ENCODE data around the gene CDH16.

The CDH16 gene

DNA sequence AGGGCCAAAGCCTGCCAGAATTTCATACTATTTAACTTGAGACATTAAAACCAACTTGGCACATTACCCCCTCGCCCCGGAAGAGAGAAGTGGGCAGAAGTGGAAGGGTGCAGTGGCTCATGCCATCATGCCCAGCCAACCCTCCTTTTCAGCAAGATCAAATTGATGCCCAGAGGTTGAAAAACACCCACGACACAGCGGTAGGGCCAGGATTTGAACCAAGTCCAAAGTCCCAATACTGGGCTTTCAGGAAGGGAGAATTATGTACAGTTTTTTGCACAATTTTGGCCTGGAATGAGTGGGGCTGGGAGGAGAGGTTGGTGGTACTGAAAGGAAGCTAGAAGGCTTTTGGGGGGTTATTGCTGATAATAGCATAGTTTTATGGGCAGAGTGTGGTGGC lies 27.3 kb downstream of the CDH16 start:
- no peak overlapping the region for H3K4me3 ChIP-seq (ENCODE audit: low read depth, low read length)
- TF ChIP-seq, protein P1, sequence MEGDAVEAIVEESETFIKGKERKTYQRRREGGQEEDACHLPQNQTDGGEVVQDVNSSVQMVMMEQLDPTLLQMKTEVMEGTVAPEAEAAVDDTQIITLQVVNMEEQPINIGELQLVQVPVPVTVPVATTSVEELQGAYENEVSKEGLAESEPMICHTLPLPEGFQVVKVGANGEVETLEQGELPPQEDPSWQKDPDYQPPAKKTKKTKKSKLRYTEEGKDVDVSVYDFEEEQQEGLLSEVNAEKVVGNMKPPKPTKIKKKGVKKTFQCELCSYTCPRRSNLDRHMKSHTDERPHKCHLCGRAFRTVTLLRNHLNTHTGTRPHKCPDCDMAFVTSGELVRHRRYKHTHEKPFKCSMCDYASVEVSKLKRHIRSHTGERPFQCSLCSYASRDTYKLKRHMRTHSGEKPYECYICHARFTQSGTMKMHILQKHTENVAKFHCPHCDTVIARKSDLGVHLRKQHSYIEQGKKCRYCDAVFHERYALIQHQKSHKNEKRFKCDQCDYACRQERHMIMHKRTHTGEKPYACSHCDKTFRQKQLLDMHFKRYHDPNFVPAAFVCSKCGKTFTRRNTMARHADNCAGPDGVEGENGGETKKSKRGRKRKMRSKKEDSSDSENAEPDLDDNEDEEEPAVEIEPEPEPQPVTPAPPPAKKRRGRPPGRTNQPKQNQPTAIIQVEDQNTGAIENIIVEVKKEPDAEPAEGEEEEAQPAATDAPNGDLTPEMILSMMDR (IDR thresholded peaks at IDR 0.05; ENCODE audit: borderline replicate concordance, insufficient read depth, low read depth, low read length), result no peak

DNA sequence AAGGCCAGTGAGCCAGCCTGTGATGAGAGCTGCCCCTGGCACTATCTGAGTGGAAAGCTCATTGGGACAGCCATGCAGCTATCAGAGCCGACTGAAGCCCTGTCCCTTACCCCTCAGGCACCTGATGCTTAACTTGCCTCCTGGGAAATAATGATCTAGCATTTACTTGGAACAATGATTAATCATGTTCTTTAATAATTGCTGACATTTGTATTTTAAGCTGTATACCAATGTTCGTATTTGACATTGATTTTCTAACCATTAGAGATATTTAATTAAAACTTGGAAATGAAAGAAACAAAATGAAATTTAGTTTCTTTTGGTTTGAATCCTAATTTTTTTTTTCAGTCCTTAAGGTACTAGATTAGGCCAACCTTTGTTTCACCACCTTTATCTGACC lies 27.9 kb downstream of the CDH16 start:
- no peak overlapping the region for H3K4me3 ChIP-seq (ENCODE audit: low read depth, low read length)
- TF ChIP-seq, protein P1 (IDR thresholded peaks at IDR 0.05; ENCODE audit: borderline replicate concordance, insufficient read depth, low read depth, low read length), result no peak

DNA sequence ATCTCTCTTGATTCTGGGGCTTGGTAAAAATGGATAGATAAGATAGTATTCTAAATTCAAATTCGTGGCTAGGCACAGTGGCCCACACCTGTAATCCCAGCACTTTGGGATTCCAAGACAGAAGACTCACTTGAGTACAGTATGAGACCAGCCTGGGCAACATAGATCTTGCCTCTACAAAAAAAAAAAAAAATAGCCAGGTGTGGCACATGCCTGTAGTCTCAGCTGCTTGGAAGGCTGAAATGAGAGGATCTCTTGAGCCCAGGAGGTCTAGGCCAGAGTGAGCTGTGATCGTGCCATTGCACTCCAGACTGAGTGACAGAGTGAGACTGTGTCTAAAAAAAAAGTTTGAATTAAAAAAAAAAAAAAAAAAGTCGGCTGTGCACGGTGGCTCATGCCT lies 29.1 kb downstream of the CDH16 start:
- TF ChIP-seq, protein P1 (IDR thresholded peaks at IDR 0.05; ENCODE audit: borderline replicate concordance, insufficient read depth, low read depth, low read length), result no peak
- H3K4me3 ChIP-seq (ENCODE audit: low read depth, low read length), result no peak overlapping the region

DNA sequence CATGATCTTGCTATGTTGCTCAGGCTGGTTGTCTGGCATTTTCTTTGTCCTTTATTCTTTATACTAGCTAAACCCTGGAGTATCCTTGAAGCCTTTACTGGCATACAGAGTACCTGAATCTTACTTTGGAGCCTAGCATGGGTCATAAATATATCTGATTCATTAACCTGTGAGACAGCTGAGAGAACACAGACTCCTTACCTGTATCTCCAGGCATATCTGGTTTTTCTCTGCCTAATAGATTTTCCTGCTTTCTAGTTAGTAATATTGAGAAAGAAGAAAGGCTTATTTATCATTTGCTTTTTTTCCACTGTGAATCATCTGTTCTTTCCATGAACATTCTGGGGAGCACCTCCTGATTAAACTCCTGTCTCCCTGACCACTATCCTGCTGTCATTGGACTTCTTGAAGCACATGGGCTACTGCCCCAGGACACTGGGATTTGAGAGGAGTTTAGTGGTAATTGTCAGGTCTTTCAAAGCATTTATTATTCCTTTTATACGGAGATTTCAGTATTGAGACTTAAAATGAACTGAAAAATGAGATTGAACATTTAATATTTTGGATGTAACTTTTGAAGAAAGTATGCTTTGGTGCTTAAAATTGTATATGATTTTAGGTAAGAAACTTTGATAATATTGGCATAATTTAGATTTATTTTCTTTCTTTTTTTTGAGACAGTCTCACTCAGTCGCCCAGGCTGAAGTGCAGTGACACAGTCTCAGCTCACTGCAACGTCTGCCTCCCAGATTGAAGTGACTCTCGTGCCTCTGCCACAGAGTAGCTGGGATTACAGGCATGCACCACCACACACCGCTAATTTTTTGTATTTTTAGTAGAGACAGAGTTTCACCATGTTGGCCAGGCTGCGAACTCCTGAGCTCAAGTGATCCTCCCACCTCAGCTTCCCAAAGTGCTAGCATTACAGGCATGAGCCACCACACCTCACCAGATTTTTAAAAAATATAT lies 29.8 kb downstream of the CDH16 start:
- TF ChIP-seq, protein P1 (IDR thresholded peaks at IDR 0.05; ENCODE audit: borderline replicate concordance, insufficient read depth, low read depth, low read length), result no peak
- H3K4me3 ChIP-seq (ENCODE audit: low read depth, low read length), result no peak overlapping the region

DNA sequence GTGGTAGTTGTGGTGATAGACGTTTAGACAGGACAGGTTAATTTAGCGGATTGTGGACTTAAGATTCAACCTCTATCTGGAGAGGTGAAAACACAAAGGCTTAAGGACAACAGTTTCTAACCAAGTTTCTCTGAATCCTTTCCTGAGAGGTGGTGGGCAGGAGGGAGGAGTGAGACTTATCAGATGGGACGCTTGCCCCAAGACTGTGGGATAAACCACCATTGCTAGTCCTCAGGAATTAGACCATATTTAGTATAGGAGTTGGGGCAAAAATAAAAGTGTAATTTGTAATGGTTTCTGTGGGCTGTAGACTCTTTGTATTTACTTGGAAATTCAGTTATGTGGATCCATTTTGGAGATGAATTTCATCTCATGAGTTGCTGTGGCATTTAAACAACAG lies 31.8 kb downstream of the CDH16 start:
- TF ChIP-seq, protein P1 (IDR thresholded peaks at IDR 0.05; ENCODE audit: borderline replicate concordance, insufficient read depth, low read depth, low read length), result no peak
- H3K4me3 ChIP-seq (ENCODE audit: low read depth, low read length), result no peak overlapping the region

DNA sequence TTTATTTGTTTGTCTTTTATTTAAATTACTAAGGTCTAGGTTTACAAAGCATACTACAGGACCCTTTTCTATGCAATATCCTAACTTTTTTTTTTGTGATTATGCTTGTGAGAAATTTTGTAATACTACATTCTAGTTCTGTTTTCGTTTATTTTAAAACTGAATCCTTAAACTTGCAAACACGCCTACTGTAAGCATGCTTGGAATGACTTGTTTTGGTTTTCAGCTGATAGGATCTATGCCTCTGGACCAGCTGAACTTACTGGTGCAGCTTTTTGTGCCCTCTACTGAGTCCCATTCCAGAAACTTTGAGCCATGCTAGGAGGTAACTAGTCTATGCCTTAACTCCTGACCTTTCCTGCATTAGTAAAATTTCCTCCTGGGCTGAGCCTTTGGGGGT lies 32.4 kb downstream of the CDH16 start:
- TF ChIP-seq, protein P1 (IDR thresholded peaks at IDR 0.05; ENCODE audit: borderline replicate concordance, insufficient read depth, low read depth, low read length), result no peak
- H3K4me3 ChIP-seq (ENCODE audit: low read depth, low read length), result no peak overlapping the region

DNA sequence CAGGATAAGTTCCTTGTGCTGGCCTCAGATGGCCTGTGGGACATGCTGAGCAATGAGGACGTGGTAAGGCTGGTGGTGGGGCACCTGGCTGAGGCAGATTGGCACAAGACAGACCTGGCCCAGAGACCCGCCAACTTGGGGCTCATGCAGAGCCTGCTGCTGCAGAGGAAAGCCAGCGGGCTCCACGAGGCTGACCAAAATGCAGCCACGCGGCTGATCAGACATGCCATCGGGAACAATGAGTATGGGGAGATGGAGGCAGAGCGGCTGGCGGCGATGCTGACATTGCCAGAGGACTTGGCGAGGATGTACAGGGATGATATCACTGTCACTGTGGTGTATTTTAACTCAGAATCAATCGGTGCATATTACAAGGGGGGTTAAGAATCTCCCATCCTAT lies 33.2 kb downstream of the CDH16 start:
- no peak overlapping the region for H3K4me3 ChIP-seq (ENCODE audit: low read depth, low read length)
- TF ChIP-seq, protein P1 (IDR thresholded peaks at IDR 0.05; ENCODE audit: borderline replicate concordance, insufficient read depth, low read depth, low read length), result no peak
